Activated T-cell treated with anti-CD3 and anti-CD28 coated beads for 4 hours (primary cell): ENCODE data around the gene SLX1A.
A peak's percentile ranks its signal among the peaks of the same experiment; 100 is the strongest.
"Not testable (repeated sequence)": the region's sequence is repeated elsewhere in the genome, so short reads cannot be mapped to it uniquely, and the experiment has no call there.

Experiments
- DNase-seq: peaks from one replicate; pipeline ENCODE4 v3.0.0-alpha.2; 2020

SLX1A gene

GRCh38 chr16:30184891-30185682 lies 8.6 kb upstream of the SLX1A start:
- DNase-seq: peak; percentile 23

DNA sequence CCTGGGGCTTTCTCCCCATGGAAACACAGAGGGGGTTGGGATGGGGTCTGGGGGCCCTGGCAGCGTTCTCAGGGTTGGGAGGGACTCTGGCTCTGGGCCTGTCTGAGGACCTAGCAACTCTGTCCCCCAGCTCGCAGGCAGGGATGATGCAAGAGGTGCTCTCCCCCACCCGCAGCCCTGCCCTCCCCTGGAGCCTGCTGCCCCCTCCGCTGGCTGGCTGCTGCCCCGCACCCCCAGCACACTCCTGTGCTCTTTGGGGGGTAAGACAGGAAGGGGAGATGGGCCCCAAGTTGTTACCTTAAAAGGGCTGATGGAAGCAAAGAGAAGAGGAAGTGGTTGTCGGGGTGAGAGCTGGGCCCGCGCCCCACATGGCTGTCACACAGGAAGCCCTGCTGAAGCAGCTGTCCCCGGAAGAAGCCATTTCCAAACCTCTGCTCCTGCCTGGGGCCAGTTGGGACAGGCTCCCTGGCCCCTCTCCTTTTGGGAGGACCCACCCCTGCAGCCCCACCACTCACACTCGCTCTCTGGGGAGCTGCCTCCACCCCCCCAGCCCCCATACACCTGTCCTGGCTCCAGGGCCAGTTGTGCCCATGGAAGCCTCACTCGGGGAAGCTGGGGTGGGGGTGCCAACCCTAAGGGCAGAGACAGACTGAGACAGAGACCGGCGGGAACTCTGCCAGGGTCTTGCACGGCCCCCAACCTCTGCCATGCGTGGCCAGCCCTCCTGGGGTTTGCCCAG lies 7.8 kb upstream of the SLX1A start:
- DNase-seq: peak; percentile 62

DNA sequence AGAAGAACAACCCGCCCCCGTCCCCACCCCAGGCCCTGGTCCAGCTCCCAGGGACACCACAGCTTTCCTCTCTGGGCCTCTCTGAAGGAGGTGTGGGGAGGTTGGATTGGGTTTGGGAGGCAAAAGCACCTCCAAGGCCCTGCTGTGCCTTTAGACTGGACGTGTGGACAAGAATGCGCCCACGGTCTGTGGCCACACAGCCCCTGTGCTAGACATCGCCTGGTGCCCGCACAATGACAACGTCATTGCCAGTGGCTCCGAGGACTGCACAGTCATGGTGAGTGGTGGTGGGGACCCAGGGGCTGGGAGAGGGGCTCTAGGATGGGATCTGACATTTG lies 7.3 kb upstream of the SLX1A start:
- peak; percentile 12 for DNase-seq

DNA sequence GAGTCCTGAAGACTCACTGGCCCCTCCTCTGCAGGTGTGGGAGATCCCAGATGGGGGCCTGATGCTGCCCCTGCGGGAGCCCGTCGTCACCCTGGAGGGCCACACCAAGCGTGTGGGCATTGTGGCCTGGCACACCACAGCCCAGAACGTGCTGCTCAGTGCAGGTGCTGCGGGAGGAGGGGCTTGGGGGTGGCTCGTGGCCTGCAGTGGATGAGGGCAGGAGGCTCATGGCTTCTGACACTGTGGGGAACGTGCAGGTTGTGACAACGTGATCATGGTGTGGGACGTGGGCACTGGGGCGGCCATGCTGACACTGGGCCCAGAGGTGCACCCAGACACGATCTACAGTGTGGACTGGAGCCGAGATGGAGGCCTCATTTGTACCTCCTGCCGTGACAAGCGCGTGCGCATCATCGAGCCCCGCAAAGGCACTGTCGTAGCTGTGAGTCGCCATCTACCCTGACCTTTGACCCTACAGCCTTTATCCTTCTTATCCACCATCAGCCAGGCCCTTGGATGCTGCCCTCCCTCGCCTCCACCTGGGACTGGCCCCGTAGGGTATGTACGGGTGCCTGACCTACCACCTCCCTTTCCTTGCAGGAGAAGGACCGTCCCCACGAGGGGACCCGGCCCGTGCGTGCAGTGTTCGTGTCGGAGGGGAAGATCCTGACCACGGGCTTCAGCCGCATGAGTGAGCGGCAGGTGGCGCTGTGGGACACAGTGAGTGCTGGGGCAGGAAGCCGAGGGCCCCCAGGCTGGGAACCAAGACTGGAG lies 6.7 kb upstream of the SLX1A start:
- peak; percentile 84 for DNase-seq

- no peak for DNase-seq
Measured at GRCh38 chr16:30187556-30187865, 6.2 kb upstream of the SLX1A start.

DNA sequence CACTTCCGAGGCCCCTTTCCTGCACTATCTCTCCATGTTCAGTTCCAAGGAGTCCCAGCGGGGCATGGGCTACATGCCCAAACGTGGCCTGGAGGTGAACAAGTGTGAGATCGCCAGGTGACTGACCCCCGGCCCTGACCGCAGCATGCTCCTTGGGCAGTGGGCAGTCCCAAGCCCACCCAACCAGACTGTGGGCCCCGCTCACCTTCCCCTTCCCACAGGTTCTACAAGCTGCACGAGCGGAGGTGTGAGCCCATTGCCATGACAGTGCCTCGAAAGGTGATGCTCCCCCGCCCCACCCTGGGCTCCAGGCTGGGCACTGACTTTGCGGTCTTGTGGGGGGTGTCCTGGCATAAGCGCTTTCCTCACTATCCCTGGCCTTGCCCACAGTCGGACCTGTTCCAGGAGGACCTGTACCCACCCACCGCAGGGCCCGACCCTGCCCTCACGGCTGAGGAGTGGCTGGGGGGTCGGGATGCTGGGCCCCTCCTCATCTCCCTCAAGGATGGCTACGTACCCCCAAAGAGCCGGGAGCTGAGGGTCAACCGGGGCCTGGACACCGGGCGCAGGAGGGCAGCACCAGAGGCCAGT lies 5.6 kb upstream of the SLX1A start:
- DNase-seq: no peak

GRCh38 chr16:30191158-30191557 lies 2.5 kb upstream of the SLX1A start:
- DNase-seq: not testable (repeated sequence)

DNA sequence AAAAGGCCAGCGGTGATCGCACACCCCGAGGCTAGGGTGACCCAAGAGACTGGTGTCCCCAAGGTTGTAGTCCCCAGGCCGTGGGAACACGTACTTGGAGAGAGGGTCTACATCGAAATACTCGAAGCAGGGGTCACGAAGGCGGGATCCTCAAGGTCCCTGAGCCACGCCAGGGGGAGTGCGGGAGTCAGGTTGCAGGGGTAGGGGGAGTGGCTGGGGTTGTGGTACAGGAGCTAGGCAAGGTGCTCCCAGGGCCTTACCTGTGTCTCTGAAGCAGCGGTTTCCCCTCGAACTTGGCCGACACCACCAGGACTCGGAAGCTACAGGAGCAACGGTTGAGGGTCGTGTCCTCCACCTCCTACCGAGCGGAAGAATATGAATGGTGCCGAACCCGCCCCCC lies 577 bp upstream of the SLX1A start:
- DNase-seq: not testable (repeated sequence)

GRCh38 chr16:30194172-30194925 lies 674 bp downstream of the SLX1A start:
- not testable (repeated sequence) for DNase-seq

GRCh38 chr16:30197001-30197400 lies 3.3 kb downstream of the SLX1A start:
- not testable (repeated sequence) for DNase-seq

- DNase-seq: not testable (repeated sequence)
Measured at GRCh38 chr16:30199049-30199448, 5.4 kb downstream of the SLX1A start, which contains the start of gene SULT1A3. Gene SULT1A3, plus strand, starts transcription at chr16:30199255. Its CDS starts 1,474 bp downstream, at chr16:30200729.

DNA sequence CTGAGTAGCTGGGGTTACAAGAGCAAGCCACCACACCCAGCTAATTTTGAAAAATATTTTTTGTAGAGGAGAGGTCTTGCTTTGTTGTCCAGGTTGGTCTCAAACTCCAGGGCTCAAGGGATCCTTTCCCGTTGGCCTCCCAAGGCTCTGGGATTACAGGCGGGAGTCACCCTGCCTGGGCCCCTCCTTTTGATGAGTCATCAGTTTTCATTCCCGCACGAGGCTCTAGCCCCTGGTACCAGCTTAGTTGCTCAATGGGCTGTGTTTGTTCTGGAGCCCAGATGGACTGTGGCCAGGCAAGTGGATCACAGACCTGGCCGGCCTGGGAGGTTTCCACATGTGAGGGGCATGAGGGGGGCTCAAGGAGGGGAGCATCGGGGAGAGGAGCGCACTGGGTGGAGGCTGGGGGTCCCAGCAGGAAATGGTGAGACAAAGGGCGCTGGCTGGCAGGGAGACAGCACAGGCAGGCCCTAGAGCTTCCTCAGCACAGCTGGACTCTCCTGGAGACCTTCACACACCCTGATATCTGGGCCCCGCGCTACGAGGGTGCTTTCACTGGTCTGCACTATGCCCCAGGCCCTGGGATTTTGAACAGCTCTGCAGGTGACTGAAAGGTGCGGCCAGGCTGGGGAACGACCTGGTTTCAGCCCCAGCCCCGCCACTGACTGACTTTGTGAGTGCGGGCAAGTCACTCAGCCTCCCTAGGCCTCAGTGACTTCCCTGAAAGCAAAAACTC lies 6.1 kb downstream of the SLX1A start:
- not testable (repeated sequence) for DNase-seq

DNA sequence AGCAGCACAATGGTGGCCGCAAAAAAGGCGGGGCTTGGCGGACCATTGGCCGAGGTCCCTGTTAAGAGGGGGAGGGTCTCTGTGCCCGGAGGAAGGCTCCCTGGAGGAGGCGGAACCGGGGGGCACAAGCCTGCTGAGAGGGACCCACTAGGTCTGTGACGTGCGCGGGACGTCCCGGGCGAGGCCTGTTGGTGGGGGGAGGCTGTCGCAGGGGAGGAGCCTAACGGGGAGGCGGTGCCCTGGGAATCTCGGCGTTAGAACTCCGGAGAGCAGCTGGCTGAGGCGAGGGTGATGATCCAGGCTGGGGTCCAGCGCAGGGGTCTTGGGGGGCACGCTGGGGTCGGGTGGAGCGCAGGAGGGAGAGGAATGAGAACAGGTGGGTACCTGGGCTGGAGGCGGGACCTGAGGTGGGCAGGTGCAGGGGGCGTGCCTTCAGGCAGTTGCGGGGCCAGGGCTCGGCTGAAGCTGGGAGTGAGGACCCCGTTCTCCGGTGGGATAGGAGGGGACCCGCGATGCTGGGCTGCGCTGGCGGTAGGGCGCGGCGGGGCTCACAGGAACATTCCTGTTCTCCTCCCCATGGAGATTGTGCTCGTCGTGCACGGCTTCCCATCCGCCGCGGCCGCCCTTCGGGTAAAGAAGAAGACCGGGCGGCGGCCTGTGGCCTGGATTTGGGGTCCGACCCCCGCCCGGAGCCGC lies 12.0 kb downstream of the SLX1A start:
- DNase-seq: not testable (repeated sequence)

DNA sequence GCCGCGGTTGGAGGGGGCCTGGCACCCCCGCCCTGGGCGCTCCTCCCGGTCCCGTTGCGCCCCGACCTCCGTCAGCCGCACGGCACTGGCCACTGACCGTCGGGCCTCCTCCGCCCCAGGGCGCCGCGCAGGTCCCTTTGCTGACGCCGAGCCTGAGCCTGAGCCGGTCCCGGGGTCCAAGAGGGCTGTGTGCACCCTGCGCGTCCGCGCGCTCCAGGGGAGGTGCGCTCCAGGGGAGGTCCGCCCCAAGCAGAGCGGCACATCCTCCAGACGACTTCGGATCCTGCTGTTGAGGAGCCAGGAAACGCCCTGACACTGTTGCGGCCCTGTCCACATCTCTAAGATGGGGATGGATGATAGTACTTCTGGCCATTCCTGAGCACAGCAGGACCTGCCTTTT lies 12.6 kb downstream of the SLX1A start:
- DNase-seq: not testable (repeated sequence)

GRCh38 chr16:30207063-30207704 lies 13.5 kb downstream of the SLX1A start:
- not testable (repeated sequence) for DNase-seq

DNA sequence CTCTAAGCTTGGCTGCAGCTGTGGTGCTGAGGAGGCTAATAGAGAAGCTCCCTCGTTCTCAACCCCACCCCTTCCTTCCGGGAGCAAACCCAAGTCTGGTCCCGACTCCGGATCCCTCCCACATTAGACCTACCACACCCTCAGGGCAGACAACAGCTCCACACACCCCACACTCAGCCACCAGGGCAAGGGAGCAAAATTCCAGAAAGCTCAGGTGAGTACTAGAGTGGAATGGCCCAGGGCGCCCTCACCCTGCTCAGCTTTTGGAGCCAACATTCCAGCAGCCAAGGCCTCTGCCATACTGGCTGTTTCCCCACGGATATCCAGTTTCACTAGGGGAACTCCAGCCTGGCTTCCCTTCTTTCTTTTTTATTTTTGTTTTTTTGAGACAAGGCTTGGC lies 15.4 kb downstream of the SLX1A start:
- DNase-seq: not testable (repeated sequence)

GRCh38 chr16:30211414-30211813 lies 17.7 kb downstream of the SLX1A start:
- not testable (repeated sequence) for DNase-seq

- DNase-seq: not testable (repeated sequence)
Measured at GRCh38 chr16:30217082-30217481, 23.4 kb downstream of the SLX1A start.
